Dermis blood vessel endothelial cell (primary cell): ENCODE results near the gene KLK10. TPM values are rescaled to one million over a fixed set of nuclear protein-coding genes. Genes with fewer than 3 reads are reported as not detected.

Source experiments
- DNase-seq: peaks from one replicate; pipeline ENCODE4 v3.0.0; 2010
- total RNA-seq: library from RNA; depleted of rRNA; stranded (reverse); fragments of >200 nt; gene quantifications from 2 replicates; pipeline ENCODE4 v1.2.3, GENCODE V29; 2014

Gene KLK10
- total RNA-seq, 1 donor from 2014 or later = 1.0 TPM

DNA sequence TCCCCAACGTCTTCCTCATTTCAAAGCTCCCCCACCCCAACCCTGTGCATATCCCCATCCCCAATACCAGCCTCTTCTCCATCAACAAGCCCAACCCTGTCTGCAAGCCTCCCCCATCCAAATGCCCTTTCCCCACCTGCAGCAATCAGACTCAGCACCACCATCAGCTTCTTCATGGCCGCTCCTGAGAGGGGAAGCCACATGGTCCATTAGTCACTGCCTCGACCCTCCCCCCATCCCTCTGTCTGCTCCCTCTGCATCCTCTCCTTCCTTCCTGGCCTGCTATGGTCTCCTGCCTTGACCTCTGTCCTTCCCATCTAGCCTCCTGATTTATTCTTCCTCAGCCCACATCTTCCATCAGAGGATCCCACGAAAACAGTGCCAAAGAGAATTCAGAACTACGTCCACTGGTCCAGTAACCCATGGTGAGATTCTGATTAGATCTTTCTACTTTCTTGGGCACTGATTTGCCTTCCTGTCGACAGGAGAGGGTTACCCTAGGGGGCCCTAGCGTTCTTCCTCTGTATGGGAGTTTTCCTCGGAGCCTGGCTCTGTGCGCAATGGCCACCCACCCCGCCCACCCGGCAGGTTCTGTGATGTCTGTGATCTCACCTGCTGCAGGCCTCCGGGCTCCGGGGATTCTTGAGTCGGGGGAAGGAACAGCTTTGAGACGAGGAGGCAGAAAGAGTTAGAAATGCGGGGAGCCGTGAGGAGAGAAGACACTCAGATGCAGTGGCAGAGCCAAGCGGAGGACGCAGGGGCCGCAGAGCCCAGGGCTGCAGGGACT, 51.4 kb downstream of the KLK10 start:
- DNase-seq = no peak

GRCh38 chr19:50964266-50964665, 55.2 kb downstream of the KLK10 start:
- no peak for DNase-seq

- no peak for DNase-seq
These were observed 56.1 kb downstream of the KLK10 start for GRCh38 chr19:50963381-50963780.

Other genes starting within 250 kb of the KLK10 start
- gene GPR32, start 249.2 kb downstream of the KLK10 start, total RNA-seq = not detected in 2 replicates
- gene ACP4, start 229.3 kb downstream of the KLK10 start, total RNA-seq = not detected in 2 replicates
- gene KLK1, start 195.9 kb downstream of the KLK10 start, total RNA-seq = not detected in 2 replicates
- not detected in 2 replicates for gene KLK15, start 186.1 kb downstream of the KLK10 start, total RNA-seq
- not detected in 2 replicates for gene KLK3, start 164.8 kb downstream of the KLK10 start, total RNA-seq
- 0.14 TPM in 1 of 2 replicates, not detected in the other for gene KLK2, start 146.3 kb downstream of the KLK10 start, total RNA-seq
- gene KLK4, start 108.3 kb downstream of the KLK10 start, total RNA-seq = not detected in 2 replicates
- not detected in 2 replicates for gene KLK5, start 66.7 kb downstream of the KLK10 start, total RNA-seq
- gene KLK6, start 50.1 kb downstream of the KLK10 start, total RNA-seq = not detected in 2 replicates
- gene KLK7, start 35.8 kb downstream of the KLK10 start, total RNA-seq = under 0.01 TPM in 1 of 2 replicates, not detected in the other
- not detected in 2 replicates for gene KLK8, start 18.1 kb downstream of the KLK10 start, total RNA-seq
- not detected in 2 replicates for gene KLK11, start 6.9 kb upstream of the KLK10 start, total RNA-seq
- not detected in 2 replicates for gene KLK12, start 15.3 kb upstream of the KLK10 start, total RNA-seq
- gene KLK13, start 45.4 kb upstream of the KLK10 start, total RNA-seq = not detected in 2 replicates
- gene KLK14, start 63.2 kb upstream of the KLK10 start, total RNA-seq = not detected in 2 replicates
- gene CTU1, start 88.7 kb upstream of the KLK10 start, total RNA-seq = 10.0 and 15.8 TPM in 2 replicates
- gene SIGLEC9, start 105.2 kb upstream of the KLK10 start, total RNA-seq = 0.19 TPM in 1 of 2 replicates, not detected in the other
- not detected in 2 replicates for gene SIGLEC7, start 122.6 kb upstream of the KLK10 start, total RNA-seq
- not detected in 2 replicates for gene CD33, start 205.4 kb upstream of the KLK10 start, total RNA-seq
- not detected in 2 replicates for gene SIGLECL1, start 231.4 kb upstream of the KLK10 start, total RNA-seq